ENCODE results near the gene UBE2V1. TPM values are rescaled to one million over a fixed set of nuclear protein-coding genes. Genes with fewer than 3 reads are reported as not detected.

UBE2V1 gene
- total RNA-seq, 1 donor from 2014 or later, result 149 TPM

DNA sequence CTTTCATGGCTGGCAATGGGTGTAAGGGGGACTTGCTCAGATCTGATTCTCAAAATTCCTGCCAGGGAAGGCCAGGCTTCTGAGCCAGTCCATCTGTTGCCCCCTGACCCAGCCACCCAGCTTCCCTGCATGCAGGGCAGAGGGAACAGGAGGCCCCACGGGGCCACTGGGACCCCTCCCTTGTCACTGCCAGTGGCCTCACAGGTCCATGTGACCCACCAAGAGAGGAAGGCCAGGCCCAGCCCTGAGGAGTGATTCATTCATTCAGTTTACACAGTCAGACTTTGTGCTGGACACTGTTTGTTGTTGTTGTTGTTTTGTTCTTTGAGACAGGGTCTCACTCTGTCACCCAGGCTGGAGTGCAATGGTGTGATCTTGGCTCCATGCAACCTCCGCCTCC, 39.5 kb downstream of the UBE2V1 start:
- TF ChIP-seq, protein P1, sequence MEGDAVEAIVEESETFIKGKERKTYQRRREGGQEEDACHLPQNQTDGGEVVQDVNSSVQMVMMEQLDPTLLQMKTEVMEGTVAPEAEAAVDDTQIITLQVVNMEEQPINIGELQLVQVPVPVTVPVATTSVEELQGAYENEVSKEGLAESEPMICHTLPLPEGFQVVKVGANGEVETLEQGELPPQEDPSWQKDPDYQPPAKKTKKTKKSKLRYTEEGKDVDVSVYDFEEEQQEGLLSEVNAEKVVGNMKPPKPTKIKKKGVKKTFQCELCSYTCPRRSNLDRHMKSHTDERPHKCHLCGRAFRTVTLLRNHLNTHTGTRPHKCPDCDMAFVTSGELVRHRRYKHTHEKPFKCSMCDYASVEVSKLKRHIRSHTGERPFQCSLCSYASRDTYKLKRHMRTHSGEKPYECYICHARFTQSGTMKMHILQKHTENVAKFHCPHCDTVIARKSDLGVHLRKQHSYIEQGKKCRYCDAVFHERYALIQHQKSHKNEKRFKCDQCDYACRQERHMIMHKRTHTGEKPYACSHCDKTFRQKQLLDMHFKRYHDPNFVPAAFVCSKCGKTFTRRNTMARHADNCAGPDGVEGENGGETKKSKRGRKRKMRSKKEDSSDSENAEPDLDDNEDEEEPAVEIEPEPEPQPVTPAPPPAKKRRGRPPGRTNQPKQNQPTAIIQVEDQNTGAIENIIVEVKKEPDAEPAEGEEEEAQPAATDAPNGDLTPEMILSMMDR (IDR thresholded peaks at IDR 0.05; ENCODE audit: partially characterized antibody, unreplicated experiment), result no peak
- H3K9me3 Mint-ChIP-seq (ENCODE audit: unreplicated experiment), result peaks cover 10% of the 10 kb centered on the region
- no peak for DNase-seq
- H3K4me3 Mint-ChIP-seq (ENCODE audit: unreplicated experiment), result no peak overlapping the region
- no peak overlapping the region for H3K27ac Mint-ChIP-seq (ENCODE audit: unreplicated experiment)
- no peaks in the 10 kb centered on the region for H3K36me3 Mint-ChIP-seq (ENCODE audit: unreplicated experiment)
- peaks cover 9% of the 10 kb centered on the region for H3K4me1 Mint-ChIP-seq (ENCODE audit: low read depth, unreplicated experiment)
- H3K27me3 Mint-ChIP-seq (ENCODE audit: unreplicated experiment), result peaks cover 9% of the 10 kb centered on the region

- Mint-ChIP-seq H3K27ac (ENCODE audit: unreplicated experiment) (no peak overlapping the region), H3K36me3 (ENCODE audit: unreplicated experiment) (no peaks in the 10 kb centered on the region), H3K27me3 (ENCODE audit: unreplicated experiment) (peaks cover 15% of the 10 kb centered on the region), H3K4me3 (ENCODE audit: unreplicated experiment) (no peak overlapping the region), H3K9me3 (ENCODE audit: unreplicated experiment) (peaks cover 14% of the 10 kb centered on the region), H3K4me1 (ENCODE audit: low read depth, unreplicated experiment) (peaks cover 21% of the 10 kb centered on the region)
- TF ChIP-seq, protein P1 (IDR thresholded peaks at IDR 0.05; ENCODE audit: partially characterized antibody, unreplicated experiment), result peak; percentile 100
- DNase-seq, result peak; percentile 98
Measured at GRCh38 chr20:50071039-50071888, 41.7 kb downstream of the UBE2V1 start.

DNA sequence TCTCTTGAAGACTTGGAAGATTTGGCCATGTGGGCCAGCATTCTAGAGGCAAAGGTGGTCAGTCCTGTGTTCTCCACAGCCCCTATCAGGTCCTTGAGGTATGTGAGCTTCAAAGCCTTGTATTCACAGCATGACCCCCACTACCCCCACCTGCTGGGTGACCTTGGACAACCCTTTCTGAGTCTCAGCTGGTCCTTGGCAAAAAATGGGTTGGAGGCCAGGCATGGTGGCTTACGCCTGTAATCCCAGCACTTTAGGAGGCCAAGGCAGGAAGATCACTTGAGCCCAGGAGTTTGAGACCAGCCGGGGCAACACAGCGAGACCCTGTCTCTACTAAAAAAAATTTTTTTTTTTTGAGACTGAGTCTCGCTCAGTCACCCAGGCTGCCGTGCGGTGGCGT, 42.6 kb downstream of the UBE2V1 start:
- TF ChIP-seq, protein P1 (IDR thresholded peaks at IDR 0.05; ENCODE audit: partially characterized antibody, unreplicated experiment), result no peak
- Mint-ChIP-seq H3K27ac (ENCODE audit: unreplicated experiment) (no peak overlapping the region), H3K4me3 (ENCODE audit: unreplicated experiment) (no peak overlapping the region), H3K36me3 (ENCODE audit: unreplicated experiment) (no peaks in the 10 kb centered on the region), H3K4me1 (ENCODE audit: low read depth, unreplicated experiment) (peaks cover 22% of the 10 kb centered on the region), H3K9me3 (ENCODE audit: unreplicated experiment) (peaks cover 14% of the 10 kb centered on the region), H3K27me3 (ENCODE audit: unreplicated experiment) (peaks cover 17% of the 10 kb centered on the region)
- DNase-seq, result no peak

DNA sequence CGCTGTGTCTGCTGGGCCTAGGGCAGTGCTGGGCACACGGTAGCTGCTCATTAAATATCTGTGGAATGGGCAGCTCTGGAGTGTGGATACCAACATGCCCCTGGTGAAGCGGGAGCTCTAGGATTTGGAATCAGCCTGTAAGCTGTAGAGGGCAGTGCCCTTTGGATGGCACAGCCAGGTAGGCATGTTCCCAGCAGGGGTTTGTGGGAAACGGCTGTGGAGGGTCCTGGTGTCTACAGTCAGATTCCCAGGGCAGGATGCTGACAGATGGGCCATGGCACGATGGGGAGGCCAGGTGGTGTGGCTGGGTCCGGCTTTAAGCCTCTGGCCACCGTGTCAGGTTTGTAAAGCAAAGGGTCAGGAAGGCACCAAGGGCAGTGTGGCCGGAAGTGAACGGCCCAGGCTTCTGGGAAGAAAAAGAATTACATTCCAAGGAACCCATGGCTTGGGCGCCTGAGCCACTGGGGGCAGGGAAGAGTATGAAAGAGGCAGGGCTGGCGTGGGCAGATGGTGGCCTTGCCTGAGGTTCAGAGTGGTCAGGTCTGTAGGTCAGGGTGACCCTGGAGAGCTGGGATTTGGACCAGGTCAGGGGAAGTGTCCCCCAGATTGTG, 44.8 kb downstream of the UBE2V1 start:
- TF ChIP-seq, protein P1 (IDR thresholded peaks at IDR 0.05; ENCODE audit: partially characterized antibody, unreplicated experiment), result no peak
- H3K27ac Mint-ChIP-seq (ENCODE audit: unreplicated experiment), result peak overlapping the region; percentile 92

DNA sequence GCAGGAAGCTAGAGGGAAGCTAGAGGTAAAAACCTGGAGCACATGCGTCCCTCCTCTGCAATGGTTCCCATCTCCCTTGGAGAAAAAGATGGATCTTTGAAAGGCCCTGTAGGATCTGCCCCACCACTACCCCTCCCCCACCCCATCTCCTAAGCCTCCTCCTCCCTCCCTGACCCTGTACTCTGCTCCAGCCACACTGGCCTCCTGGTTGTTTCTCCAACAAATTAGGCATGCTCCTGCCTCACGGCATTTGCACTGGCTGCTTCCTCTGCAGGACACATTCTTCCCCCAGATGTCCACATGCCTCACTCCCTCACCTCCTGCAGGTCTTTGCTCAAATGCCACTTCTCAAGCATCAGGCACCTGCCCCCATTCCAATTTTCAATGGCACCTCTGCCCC, 45.5 kb downstream of the UBE2V1 start:
- H3K9me3 Mint-ChIP-seq (ENCODE audit: unreplicated experiment), result peaks cover 14% of the 10 kb centered on the region
- H3K27me3 Mint-ChIP-seq (ENCODE audit: unreplicated experiment), result peaks cover 14% of the 10 kb centered on the region
- H3K36me3 Mint-ChIP-seq (ENCODE audit: unreplicated experiment), result no peaks in the 10 kb centered on the region
- H3K27ac Mint-ChIP-seq (ENCODE audit: unreplicated experiment), result peak overlapping the region; percentile 92
- TF ChIP-seq, protein P1 (IDR thresholded peaks at IDR 0.05; ENCODE audit: partially characterized antibody, unreplicated experiment), result no peak
- H3K4me3 Mint-ChIP-seq (ENCODE audit: unreplicated experiment), result no peak overlapping the region
- H3K4me1 Mint-ChIP-seq (ENCODE audit: low read depth, unreplicated experiment), result peaks cover 26% of the 10 kb centered on the region
- no peak for DNase-seq

More for the DNA sequence above, 44.8 kb downstream of the UBE2V1 start:
- Mint-ChIP-seq H3K9me3 (ENCODE audit: unreplicated experiment) (peaks cover 14% of the 10 kb centered on the region), H3K27me3 (ENCODE audit: unreplicated experiment) (peaks cover 14% of the 10 kb centered on the region), H3K36me3 (ENCODE audit: unreplicated experiment) (no peaks in the 10 kb centered on the region), H3K4me3 (ENCODE audit: unreplicated experiment) (peak overlapping the region; percentile 55), H3K4me1 (ENCODE audit: low read depth, unreplicated experiment) (peaks cover 26% of the 10 kb centered on the region)
- DNase-seq, result peak; percentile 32
